GM04503 (cell line): Measurements from ENCODE around the gene SEMA5A.
A peak's percentile ranks its signal among the peaks of the same experiment; 100 is the strongest.

ENCODE experiments used
- DNase-seq: peaks from one replicate; pipeline ENCODE4 v3.0.0-alpha.2; 2012; ENCODE audit warnings: low read depth

The SEMA5A gene

DNA sequence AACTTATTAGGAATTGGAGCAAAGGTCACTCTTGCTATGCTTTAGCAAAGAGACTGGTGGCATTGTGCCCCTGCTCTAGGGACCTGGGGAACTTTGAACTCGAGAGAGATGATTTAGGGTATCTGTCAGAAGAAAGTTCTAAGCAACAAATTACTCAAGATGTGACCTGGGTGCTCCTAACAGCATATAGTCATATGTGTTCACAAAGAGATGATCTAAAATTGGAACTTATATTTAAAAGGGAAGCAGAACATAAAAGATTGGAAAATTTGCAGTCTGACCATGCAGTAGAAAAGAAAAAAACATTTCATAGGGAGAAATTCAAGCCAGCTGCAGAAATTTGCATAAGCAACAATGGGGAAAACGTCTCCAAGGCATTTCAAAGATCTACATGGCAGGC lies 68.3 kb downstream of the SEMA5A start:
- DNase-seq, result no peak

DNA sequence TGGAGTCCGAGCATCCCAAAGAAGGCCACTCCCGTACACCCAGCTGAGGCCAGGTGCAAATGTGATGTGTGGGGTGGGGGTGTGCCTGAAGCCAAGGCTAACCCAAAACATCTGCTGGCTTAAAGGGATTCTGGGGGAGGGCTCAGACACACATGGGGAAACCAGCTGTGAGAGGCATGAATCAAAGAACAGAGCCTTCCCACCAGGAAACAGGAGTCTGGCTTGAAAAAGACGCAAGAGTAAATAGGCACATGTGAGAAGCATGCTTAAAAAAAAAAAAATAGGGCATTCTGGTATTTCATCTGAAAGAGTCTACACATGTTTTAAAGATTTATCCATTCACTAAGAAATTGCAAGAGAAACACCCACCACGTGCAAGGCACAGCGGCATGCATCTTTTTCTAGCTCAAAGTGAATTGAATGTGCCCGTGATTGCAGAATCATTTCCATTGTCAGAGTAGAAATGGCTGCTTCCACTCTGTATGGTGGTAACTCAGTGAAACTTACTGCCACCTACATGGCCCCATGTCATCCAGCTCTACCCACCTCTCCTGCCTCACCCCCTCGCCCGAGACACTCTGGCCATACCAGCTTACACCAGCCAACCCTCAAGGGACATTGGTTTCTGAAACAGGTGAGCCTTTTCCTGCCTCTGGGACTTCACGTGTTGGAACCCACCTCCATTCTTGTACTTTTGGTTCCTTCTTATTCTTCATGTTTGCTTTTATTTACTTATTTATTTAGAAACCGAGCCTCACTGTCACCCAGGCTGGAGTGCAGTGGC lies 71.5 kb downstream of the SEMA5A start:
- DNase-seq, result no peak

DNA sequence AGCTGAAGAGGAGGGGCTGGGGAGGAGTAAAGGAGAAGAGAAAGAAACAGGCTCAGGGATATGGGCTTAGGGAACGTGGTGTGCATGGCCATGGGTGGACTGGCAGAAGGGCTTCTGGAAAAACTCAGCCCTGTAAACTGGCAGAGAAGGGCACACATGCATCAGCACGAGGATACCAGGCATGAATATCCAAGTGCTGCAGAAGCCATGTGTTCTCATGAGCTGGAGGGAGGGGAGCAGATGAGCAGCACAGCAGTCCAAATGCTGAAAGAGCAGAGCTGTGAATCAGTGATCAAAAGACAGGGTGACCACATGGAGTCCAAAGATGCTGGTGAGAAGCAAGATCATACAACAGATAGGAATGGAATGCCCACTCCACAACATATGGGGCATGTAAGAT lies 72.3 kb downstream of the SEMA5A start:
- no peak for DNase-seq

DNA sequence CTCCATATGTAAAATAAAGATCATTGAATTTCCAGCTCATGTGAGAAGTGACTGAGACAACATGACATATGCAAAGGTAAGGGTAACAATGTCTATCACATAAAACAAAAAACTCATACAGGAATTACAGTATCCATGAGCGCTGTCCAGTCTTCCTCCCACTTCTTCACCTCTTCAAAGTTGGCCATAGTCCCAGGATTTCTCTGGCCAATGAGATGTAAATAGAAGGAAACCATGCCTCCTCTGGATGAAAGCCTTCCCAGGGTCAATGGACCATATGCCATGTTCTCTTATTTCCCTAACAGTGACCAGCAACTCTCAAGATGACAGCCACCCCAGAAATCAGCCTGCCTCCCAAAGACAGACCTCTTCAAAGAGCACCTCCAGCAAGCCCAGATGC lies 75.5 kb downstream of the SEMA5A start:
- DNase-seq, result no peak

DNA sequence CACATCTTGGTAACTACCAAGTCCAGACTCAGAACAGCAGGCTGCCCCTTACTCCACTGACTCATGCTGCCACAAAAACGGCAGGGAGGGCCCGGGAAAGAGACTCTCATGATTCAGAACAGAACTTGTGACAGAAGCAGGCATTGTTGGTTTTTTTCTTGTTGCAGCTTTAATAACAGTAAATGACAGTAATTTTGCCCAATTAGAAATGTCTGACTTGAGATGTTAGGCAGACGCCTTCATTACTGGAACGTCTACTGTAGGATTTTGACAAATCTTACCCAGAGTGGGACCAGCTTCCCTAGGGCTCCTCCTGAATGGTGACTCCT lies 77.9 kb downstream of the SEMA5A start:
- peak; percentile 64 for DNase-seq

DNA sequence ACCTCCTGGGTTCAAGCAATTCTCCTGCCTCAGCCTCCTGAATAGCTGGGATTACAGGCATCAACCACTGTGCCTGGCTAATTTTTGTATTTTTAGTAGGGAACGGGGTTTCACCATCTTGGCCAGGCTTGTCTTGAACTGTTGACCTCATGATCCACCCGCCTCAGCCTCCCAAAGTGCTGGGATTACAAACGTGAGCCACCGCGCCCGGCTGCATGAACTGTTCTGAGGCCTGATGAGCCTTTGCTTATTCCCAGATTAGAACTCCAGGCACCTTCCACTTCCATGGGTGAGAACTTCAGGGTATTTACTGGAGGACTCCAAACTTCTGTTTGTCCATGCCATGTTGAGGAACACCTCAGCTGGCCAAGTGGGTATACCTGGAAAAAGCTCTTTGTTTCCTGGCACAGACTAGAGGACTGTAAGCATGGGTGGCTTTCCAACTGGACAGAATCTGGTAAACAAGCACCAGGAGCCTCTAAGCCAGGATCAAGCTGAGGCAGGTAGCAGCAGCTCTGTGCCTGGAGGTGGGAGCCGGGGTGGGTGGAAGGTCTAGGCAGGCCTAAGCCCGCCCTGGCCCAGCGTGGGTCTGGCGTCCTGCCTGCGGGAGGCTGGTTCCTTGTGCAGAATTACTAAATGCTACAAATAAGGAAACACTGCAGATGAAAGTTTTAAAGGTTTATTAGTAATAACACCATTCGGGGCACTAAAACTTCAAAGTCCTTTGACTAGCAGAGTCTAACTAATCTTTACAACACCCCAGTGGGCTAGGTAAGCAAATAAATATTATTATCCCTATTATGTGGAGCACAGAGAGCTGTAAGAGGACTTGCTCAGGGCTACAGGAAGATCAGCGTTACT lies 78.4 kb downstream of the SEMA5A start:
- no peak for DNase-seq

DNA sequence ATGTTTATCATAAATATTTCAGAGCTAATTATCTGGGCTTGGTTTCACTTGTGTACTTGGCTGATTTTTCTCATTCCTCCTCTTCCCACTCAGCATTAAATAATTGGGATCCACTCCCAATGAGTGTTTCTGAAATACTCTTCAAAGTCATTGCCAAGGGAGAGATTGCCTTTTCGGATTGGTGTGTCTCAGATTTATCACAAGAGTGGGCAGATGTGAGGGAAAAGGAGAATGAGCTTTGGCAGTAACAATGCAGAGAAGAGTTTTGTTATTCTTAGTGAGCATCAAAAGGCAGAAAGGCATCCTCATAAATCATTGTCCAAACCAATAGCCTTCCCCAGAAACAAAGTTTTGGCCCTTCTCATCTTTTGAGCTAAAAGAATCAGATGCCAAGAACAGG lies 79.2 kb downstream of the SEMA5A start:
- DNase-seq, result peak; percentile 39

DNA sequence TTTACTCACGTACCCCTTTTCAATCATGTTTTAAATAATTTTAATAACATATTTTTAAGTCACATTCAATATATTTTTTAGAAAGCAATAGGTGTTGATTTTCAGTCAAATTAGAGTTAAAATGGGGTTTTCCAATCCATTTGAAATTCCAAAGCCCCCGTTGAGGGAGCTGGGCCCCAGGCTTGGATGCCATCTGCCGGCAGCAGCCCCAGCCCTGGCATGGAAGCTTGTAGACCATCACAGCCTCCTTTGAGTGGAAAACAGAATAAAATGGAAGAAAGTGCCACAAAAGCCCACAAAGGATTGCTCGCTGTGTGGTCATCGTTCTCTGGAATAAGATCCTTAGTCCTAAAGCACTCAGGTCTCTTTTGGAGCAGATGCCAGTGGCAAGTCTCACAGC lies 81.4 kb downstream of the SEMA5A start:
- DNase-seq, result no peak

DNA sequence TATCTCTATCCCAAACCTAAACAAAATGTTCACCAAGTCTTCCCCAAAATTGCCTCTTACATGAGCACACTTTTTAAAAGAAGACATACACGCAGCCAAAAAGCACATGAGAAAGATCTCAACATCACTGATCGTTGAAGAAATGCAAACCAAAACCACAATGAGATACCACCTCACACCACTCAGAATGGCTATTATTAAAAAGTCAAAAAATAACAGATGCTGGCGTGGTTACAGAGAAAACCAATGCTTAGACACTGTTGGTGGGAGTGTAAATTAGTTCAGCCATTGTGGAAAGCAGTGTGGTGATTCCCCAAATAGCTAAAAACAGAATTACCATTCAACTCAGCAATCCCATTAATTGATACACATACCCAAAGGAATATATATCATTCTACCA lies 83.8 kb downstream of the SEMA5A start:
- no peak for DNase-seq

DNA sequence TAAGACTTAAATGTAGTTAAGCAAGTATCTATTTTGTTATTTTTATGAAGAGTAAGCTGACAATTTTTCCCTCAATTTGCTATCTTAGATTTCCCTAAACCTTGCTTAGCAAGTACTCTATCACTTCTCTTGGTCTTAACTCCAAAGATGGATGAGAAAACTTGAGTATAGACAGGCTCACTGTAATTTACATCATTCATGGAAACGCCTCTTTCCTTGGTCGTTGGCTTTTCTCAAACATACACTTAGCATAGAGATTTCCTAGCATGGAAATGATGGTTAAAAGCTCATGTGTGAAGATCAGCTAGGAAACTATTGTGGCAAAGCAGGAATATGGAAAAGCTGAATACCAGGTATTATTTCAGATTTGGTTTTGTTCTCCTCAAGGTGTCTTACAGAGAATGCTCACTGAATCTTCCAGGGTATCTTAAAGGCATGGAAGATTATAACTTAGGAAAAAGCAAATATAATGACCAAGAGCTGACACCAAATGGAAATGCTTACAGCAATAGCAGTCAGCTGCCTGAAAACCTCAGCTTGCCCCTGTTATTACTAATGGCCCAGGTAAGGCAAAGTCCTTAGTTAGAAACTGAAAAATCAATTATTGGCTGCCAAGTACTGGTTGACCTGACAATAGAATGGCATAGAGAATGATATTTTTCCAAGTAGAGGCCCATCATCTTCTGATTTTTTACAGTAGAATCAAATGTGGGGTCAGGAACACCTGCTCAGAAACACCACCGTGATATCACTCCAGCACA lies 84.8 kb downstream of the SEMA5A start:
- DNase-seq, result no peak

DNA sequence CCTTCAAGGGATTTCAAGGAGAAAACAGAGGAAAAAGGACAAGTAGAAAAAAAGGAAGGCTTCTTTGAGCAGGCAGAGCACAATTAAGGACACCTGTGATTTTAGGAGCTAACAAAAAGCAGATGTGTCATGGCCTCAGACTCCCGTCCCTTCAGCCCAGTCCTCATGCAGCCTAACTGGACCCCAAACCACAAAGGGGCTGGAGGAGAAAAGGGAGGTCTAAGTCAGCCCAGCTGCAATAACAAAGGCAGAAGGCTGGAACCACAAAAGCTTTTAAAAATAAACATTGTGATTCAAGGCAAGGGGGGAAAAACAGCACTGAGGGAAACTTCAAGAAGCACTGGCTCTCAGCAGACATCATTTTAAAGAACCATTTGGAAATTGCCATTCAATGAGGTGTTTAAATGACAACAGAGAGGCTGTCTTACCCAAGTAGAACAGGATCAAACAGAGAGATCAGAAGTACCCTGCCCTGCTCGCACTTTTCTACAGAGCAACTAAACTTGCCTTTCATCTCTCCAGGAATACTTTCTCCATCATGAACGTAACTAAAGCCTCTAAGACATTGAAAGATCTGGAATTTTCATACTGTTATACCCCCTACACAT lies 89.3 kb downstream of the SEMA5A start:
- no peak for DNase-seq

DNA sequence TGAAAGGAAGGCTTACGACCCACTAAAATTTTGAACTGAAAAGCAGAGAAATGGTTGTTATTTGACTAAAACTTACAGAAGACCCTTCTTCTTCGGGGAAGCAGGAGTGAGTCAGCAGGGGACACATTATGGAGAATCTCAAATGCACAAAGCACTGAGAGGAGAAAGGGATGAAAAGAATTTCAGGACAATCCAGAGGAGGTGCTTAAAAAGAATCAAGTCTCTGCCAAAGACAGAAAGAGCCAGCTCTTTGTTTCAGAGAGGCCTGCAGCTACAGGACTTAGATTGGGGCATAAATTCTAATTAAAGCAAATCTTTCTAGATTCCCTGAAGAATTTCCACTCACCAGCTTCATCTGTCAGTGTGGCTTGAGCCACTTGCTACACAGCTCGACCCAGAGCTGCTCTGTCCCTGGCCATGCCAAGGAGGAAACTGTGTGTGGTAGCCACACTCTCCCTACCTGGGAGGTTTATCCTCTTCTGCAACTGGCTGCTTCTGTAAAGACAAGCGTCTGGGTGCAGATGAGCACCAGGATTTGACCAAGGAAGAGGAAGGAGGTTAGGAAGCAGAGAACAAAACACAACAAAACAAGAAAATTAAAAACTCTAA lies 89.9 kb downstream of the SEMA5A start:
- DNase-seq, result no peak

DNA sequence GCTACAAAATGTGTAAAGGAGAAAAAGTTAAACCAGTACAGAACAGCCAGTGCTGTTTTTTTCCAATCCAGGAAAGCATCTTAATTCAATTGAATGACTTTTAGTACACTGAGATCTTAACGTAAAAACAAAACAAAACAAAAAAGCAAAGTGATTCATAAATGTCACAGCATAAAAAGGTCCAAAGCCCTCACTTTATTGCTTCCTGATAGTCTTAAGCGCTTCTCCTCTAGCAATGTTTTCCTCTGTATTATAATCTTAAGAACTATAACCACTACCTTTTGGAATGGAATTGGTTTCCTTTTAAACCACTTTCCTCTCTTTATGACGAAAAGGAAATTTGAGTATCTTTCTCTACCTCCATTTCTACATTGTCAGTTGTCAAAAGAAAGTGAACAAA lies 91.4 kb downstream of the SEMA5A start:
- DNase-seq, result no peak

DNA sequence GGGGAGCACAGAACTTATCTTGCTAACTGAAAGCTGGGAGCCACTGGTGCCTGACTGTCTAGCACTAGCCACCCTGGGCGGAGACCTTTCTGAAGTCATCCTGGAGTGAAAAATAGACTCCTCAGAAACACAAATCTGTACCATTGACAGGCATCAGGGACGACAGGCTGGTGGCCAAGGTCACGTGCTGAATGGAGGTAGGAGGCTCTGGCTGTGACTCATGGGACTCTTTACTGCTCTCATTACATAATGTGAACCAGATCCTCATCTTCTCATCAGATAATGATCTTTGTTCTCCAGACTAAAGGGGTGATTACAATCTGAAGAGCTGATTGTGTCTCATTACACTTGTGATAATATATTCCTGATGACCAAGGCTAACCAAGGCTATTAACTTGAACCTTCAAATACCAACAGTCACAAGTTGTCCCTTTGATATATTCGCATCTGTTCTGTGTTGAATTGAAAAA lies 91.8 kb downstream of the SEMA5A start:
- no peak for DNase-seq

DNA sequence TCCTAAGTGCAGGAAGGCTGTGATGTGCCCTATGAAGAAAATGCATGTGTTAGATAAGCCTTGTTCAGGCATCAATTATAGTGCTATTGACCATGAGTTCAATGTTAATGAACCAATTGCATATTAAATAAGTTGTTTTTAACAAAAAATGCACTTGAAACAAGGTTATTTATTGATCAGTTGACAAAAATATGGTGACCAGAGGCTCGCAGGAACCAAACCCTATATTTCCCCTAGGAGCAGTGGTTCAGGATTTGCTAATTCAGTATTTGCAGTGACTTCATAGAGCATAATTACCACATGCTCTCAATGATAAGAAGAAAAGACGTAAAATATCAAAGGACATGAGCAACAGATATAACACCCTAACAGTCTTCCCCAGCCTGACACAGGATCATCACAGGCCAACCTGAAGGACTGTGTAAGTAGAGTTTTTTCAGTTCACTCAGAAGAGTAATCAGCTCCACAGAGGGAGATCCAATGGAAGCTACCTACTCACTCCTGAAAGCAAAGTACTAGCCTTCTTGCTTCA lies 92.3 kb downstream of the SEMA5A start:
- DNase-seq, result no peak

DNA sequence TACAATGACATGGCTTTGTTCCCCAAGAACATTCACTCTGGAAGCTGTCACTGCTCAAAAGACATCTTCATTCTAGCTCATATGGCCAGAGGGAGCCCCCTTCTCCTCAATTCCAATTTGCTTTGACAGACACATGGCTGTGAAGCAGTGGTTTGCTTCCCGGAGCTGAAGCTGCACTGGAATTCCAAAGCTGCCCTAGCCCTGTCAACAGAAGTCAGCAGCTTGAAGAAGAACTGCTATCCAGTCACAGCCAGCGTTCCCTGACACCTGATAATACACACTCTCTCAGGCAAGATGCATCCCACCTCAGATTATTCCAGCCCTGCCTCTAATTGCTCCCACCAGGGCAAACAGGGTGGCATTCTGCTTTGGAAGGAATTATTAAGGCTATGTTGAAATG lies 93.7 kb downstream of the SEMA5A start:
- DNase-seq, result no peak

DNA sequence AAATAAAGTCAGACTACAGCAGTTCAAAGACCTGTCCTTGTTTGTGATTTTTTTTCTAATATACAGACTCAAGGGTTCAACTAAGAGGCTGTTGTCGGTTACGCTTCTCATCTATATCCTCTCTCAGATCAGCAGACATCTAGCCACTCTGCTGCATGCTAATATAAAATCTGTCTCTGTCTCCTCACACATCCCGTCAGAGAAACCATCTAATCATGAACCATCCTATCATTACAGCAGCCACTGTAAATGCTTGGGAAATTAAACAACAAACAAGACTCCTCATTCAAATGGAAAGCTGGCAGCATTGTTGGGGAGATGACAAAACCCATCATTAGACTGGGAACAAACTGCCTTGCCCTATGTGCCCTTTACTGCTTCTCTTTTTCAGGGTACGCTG lies 94.8 kb downstream of the SEMA5A start:
- no peak for DNase-seq

DNA sequence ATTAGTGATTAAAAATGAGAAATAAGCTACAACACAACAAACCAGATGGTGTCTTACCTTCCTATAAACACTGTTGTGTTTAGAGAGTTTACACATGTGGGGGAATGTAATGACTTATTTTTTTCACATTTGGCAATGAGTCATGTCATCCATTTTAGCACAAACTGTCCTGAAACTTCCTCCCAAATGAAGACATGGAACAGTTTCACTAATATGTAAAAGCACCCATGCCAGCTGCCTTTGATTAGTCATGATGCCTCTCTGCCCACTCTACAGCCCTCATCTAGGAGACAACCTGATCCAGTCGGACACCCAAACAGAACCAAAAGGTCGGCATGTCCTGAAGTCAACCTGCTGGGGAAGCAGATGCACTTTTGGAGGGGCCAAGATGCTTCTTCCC lies 98.2 kb downstream of the SEMA5A start:
- DNase-seq, result no peak

DNA sequence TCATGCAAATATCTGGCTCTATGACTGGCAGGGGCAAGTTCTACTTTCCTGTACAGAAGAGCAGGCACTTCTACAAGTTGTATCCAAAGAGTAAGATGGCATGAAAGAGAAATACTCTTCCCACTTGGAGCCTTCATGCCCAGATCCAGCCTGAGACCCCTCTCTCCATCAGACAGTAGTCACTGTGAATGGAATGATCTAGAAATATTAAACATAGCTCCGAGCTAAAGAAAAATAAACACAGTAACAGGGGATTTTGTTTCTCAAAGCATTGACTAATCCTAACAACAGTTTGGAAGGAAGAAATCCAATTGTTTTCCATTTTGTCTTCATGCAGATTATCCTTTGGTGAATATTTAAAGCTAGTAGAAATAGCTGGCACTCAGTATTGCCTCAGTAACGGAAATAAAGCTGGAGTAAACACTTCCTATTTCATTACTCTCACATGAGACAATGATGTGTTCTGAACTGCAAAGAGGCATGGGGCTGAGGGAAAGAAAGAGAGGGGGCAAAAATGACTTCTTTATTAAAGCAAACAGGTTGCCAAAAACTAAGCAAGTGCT lies 100.0 kb downstream of the SEMA5A start:
- DNase-seq, result no peak

DNA sequence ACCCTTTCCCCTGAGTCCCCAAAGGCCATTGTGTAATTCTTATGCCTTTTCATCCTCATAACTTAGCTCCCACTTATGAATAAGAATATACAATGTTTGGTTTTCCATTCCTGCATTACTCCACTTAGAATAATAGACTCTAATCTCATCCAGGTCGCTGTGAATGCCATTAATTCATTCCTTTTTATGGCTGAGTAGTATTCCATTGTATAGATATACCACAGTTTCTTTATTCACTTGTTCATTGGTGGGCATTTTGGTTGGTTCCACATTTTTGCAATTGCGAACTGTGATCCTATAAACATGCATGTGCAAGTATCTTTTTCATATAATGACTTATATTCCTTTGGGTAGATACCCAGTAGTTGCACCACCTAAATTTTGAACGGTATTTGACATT lies 101.5 kb downstream of the SEMA5A start:
- no peak for DNase-seq

DNA sequence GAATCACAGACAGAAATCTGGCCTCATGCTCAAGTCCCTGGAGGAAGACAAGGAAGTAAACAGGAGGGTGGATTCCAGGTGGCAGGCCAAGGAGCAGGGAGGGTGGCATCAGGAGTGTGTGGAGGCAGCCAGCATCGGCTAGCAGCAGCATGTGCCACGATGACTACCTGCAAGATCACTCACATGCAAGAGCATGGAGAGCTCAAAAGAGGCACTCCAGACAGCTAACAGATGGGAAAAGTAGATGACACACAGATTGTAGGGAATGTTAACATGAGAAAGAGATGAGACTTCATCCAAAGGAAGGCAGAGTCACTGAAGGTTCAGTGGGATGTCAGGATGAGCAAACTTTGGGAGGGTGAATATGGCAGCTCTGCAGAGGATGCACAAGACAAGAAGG lies 104.3 kb downstream of the SEMA5A start:
- no peak for DNase-seq
